OCI-M2 (cell line): ENCODE data around the gene BGLAP.

ENCODE experiments used
- DNase-seq: peaks from one replicate; lab custom pipeline; 2025; ENCODE audit not compliant: unreplicated experiment; lab: John Stamatoyannopoulos, UW

BGLAP gene

GRCh38 chr1:156286061-156286460, 44.1 kb downstream of the BGLAP start:
- no peak for DNase-seq

DNA sequence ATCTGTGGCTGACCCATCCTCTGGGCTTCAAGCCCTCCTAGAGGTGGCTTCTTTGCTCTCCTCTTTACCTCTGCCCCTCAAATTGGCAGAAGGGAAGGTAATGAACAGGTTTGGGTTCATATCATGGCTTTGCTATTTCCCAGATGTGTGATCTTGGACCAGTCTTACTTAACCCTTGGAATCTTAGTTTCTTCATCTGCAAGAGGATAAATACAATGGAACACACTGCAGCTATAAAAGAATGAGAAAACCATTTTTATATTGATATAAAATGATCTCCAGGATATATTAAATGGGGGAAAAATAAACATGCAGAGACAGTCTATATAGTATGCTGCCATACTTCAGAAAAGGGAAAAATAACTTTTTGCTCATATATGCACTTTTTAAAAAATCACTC, 47.9 kb downstream of the BGLAP start:
- DNase-seq: no peak

- DNase-seq: no peak
Measured at GRCh38 chr1:156291226-156292061, 49.5 kb downstream of the BGLAP start.
